Fibroblast of skin of scalp (primary cell): ENCODE results near the gene RNF208.

ENCODE experiments used
- DNase-seq: peaks from one replicate; pipeline ENCODE4 v3.0.0-alpha.2; 2013

Gene RNF208

GRCh38 chr9:137211532-137211931 is 10.5 kb downstream of the RNF208 start:
- DNase-seq = no peak

DNA sequence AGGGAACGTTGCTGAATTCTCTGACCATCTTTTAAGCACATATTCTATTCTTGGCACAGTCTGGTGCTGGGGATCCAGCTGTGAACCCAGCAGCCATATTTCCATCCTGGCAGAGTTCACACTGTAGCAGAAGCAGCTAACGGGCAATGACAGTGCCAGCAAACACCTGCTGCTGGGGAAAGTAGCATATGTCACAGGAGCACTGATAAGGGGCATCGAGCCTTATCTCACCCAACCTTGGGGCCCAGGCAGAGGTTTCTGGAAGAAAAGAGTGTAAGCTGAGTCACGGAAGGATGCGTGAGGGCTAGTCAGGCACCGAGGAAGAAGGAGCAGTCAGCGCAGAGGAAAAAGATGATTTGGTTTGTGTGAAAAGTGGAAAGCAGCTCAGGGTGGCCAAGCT is 15.4 kb downstream of the RNF208 start:
- no peak for DNase-seq

GRCh38 chr9:137205126-137206069 is 16.6 kb downstream of the RNF208 start, which contains the start of the genes NDOR1 and TMEM203:
TSS of gene NDOR1 (plus strand) at chr9:137205700. CDS start at chr9:137205778, 78 bp downstream.
TSS of gene TMEM203 (minus strand) at chr9:137205648. CDS start at chr9:137205414, 234 bp downstream.
- peak; percentile 87 for DNase-seq

DNA sequence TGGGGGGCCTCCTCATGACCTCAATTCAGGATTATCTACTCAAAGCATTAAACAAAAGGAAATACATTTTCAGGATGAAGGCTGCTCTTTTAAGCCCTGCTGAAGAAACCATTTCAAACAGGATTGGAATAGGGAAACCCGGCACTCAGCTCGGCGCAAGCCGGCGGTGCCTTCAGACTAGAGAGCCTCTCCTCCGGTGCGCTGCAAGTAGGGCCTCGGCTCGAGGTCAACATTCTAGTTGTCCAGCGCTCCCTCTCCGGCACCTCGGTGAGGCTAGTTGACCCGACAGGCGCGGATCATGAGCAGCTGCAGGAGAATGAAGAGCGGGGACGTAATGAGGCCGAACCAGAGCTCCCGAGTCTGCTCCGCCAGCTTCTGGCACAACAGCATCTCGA is 17.3 kb downstream of the RNF208 start:
- no peak for DNase-seq

- no peak for DNase-seq
These were observed 19.1 kb downstream of the RNF208 start for GRCh38 chr9:137202966-137203365.

DNA sequence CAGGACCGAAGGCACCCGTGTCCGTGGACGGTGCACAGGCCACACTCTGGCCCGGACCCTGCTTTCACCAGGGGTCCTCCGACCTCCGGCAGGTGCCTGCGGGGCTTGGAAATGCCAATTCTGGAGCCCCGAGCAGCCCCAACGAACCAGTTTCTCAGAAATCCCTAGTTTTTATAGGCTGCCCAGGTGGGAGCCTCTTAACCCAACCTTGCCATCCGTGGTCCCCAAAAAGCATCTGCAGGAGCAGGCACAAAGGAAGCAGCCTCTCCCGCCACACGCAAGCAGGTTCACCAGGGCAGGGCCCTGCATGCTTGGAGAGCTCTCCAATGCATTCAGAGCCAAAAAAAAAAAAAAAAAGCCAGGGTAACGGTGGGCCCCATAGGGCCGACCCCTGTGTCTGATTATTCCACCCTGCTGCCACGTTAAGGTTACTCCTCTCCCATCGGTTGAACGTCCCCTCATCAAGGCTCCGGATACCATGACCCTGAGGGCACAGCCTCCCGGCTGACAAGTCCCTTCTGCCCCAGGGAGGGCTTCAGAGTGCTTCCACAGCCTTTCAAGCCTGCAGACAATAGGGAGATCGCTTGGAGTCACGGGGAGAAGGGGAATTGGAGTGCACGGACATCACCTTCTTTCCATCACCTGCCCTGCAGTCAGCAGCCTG is 20.7 kb downstream of the RNF208 start:
- no peak for DNase-seq

DNA sequence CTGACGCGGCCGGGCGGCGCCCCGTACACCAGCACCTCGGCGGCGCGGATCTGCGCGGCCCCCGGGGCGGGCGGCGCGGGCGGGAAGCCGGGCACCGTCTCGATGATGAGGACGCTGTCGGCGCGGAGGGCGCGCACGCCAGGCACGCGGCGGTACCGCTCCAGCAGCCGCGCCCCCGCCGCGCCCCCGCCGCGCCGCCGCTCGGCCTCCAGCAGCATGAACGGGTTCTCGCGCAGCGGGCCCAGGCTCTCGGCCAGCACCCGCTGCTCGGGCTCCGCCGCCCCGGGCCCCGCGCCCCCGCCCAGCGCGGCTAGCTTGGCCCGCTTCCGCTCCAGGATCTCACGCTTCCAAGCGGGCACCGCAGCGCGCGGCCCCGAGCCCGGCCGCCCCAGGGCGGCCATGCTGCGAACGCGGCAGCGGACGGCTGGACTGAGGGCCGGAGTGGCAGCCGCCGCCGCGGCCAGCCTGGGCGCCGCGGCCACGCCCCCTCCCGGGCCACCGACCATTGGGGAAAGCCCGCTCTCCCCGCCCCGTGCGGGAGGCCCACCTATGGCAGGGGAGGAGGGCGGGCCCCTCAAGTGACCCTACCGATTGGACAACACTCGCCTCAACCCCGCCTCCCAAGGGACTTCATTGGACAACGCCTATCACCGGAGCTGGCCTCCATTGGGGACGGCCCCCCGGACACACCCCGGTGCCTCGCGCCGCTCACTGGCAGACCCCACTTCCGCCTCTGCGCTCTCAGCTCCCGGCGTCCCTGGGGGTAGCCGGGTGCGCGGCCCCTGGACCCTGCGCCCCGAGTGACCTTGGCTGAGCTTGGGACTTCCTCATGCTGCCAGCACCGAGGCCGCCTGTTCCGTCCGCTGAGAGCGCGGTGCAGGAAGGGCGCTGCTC is 21.5 kb downstream of the RNF208 start, which contains the start of gene TPRN:
Gene TPRN (minus strand): TSS at position 431 of the 894 bp plus-strand sequence. CDS start 30 bp downstream, at position 401.
- DNase-seq = peak; percentile 100

- DNase-seq = no peak
These were observed 22.5 kb downstream of the RNF208 start for GRCh38 chr9:137199411-137200121.

DNA sequence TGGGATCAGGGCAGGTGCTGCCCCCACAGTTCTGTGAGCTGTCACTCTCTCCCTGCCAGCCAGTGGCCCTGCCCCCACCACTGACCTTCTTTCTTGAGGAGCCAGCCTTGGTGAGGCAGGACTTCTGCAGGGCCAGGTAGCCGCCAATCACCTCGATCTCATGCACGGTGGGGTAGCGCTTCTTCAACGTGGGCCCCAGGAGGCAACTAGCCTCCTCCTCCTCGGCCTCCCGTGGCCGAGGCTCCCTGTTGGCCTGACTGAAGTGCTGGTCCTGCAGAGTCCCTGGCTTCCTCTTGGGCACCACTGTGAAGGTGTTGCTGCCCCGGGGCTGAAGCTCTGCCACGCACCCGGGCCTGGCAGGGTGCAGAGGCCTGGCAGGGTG is 23.1 kb downstream of the RNF208 start:
- DNase-seq = no peak

- DNase-seq = no peak
These were observed 23.8 kb downstream of the RNF208 start for GRCh38 chr9:137198051-137198901.

DNA sequence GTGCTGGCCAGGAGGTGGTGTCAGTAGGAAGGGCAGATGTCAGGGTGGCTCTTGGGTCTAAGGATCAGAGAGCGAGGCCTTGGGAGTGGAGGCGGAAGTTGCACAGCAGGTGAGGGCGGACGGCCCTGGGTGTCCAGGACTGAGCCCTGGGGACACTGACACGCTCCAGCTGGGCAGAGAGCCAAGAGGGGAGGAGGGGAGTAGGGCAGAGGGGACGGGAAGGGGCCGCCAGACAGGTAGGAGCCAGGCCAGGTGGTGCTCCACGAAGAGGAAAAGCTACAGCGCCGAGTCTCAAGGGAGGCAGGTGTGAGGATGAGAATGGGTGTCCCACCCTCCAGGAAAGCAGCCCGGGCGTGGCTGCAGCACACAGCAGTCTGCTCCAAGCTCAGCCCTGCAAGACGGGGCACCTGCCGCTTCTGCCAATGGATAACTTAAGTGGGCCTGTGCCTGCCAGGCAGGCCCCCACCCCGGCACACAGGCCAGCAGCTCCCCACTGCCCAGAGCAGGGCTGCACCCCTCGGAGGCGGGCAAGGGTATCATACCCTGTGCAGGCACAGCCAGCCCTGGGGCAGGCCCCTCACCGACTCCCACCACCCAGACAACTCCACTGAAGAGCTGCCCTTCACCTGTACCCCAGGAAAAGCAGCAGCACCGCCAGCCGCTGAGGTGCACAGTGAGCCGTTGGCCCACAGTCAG is 26.4 kb downstream of the RNF208 start:
- no peak for DNase-seq

DNA sequence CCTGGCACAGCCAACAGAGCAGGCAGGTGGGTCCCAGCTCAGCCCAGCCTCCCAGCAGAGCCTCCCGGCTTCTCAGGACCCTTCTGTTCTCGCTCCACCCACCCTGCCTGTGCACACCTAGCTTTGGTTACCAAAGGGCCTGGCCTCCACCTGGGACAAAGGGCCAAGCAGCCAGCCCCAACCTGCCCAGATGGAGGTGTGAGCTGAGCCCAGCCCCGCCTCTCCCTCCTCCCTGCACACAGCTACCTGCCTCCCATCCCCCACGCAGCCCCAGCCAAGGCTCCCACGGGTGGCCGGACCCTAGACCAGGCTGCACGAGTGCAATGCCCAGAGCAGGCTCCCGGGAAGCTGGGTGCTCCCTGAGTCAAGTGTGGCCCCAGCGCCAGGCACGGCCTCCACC is 27.1 kb downstream of the RNF208 start:
- no peak for DNase-seq

DNA sequence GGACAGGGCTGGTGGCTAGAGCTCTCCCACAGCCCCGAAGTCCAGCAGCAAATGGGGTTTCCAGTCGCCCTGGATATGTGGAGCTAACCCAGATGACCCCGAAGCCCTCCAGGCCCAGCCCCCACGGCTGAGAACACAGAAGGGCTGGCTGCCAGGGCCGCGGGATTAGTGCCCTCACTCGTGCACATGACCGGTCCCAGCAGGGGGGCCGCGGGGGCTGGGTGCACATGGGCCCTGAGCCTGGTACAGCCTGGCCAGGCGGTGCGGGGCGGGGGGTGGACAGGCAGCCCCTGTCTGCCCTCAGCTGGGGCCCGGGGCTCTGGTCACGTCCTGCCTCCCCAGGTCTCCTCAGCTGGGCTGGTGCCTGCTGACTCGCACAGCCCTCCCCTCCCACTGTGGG is 27.7 kb downstream of the RNF208 start:
- DNase-seq = no peak

DNA sequence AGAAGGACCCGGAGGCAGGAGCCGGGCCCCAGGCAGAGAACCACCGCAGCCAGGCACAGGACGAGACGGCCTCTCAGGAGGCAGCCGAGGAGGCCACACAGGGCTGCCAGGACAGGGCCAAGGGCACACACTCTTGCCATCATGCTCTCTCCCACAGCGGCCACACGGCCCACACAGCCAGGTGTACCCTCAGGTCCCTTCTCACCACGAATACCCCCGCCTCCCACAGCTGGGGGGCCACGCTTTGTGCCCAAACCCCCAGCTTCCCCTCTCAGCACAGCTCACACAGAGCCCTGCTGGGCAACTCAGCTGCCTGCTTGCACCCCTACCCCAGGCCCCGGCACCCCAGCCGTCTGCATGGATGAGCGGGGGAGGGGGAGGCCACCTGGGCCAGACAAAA is 28.3 kb downstream of the RNF208 start:
- DNase-seq = no peak

GRCh38 chr9:137192859-137193258 is 29.2 kb downstream of the RNF208 start:
- no peak for DNase-seq

DNA sequence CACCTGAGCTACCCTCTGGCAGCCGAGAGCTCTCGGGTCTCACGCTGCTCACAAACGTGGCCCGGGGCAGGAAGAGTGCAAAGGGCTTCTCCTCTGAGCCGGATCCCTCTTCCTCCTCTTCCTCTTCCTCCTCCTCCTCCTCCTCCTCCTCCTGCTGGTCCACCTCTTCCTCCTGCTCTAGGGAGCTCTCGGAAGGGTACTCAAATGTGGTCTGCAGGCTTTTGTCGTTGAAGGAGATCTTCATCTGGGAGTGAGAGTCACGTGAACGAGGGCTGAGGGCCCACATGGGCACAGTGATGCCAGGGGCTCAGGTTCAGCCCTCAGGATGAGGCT is 29.6 kb downstream of the RNF208 start:
- no peak for DNase-seq

DNA sequence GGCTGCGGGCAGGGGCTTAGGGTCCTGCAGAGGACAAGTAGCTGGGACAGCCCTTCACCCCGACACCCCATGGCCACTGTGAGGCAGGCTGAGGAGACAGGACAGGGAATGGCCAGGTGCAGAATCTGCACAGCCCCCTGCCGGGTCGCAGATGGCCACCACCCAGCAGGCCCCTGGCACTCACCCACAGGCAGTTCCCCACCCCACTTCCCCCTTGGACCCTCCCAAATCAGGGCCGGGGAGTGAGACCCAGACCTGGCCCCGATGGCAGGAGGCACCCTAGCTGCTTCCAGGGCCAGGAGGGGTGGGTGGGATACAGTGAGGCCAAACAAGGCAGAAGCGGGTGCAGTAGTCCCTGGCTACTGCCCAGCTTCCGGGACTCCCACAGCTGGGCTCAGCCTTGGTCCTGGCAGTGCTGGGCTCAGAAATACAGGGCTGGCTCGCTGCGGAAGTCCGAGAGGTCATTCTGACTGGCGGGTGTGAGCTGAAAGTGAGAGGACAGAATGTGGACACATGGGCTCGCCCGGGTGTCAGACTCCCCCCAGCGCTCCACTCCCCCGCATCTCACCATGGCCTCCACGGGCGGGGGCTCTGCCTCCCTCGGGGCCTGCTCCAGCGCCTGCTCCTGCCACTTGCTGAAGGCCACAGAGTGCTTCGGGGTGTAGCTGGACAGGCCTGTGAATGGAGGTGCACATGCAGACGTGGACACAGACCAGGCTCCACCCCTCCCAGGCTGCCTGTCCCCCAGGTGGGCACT is 30.2 kb downstream of the RNF208 start:
- no peak for DNase-seq

DNA sequence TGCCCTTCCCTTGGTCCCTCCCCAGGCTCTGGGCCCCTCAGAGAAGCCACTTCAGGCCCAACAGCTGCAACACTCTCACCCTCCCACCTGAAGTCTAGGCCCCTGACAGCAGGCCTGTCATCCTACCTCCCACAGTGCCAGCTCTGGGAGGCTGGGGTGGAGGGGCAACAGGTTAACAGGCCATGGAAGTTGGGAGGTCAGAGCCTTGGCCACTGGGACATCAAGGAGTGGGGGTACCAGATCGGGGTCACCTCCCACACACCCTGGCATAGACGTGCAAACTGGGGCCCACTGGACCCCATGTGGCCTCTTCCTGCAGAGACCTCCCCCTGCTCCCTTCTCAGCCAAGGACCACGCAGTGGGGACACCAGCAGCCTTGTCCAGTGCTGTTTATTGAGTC is 30.8 kb downstream of the RNF208 start:
- DNase-seq = no peak

GRCh38 chr9:137190315-137190856 is 31.7 kb downstream of the RNF208 start:
- no peak for DNase-seq
